ENCODE results near the gene RFXAP.
"Not testable (repeated sequence)": the region's sequence is repeated elsewhere in the genome, so short reads cannot be mapped to it uniquely, and the experiment has no call there.

DNA sequence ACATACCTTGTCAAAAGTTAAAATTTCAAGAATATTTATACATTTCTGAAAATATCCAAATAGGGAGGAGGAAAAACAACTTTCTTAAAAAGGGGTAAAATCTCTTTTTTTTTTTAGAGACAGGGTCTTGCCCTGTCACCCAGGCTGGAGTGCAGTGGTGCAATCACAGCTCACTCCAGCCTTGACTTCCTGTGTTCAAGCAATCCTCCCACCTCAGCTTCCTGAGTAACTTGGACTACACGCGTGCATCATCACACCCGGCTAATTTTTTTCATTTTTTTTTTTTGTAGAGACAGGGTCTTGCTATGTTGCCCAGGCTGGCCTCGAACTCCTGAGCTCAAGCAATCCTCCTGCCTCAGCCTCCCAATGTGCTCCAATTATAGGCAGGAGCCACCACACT, 32.8 kb upstream of the RFXAP start:
- TF ChIP-seq, protein P1, sequence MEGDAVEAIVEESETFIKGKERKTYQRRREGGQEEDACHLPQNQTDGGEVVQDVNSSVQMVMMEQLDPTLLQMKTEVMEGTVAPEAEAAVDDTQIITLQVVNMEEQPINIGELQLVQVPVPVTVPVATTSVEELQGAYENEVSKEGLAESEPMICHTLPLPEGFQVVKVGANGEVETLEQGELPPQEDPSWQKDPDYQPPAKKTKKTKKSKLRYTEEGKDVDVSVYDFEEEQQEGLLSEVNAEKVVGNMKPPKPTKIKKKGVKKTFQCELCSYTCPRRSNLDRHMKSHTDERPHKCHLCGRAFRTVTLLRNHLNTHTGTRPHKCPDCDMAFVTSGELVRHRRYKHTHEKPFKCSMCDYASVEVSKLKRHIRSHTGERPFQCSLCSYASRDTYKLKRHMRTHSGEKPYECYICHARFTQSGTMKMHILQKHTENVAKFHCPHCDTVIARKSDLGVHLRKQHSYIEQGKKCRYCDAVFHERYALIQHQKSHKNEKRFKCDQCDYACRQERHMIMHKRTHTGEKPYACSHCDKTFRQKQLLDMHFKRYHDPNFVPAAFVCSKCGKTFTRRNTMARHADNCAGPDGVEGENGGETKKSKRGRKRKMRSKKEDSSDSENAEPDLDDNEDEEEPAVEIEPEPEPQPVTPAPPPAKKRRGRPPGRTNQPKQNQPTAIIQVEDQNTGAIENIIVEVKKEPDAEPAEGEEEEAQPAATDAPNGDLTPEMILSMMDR (conservative IDR thresholded peaks at IDR 0.05; ENCODE audit: low read depth, low read length) = not testable (repeated sequence)
- TF ChIP-seq RCOR1 (IDR thresholded peaks at IDR 0.05; ENCODE audit: insufficient replicate concordance, low read length); MXI1 (IDR thresholded peaks at IDR 0.05; ENCODE audit: borderline replicate concordance, low read depth, low read length); CEBPB (IDR thresholded peaks at IDR 0.05; ENCODE audit: low read depth, low read length); POLR2A (IDR thresholded peaks at IDR 0.05; ENCODE audit: low read depth, low read length): not testable (repeated sequence)

Data from IMR-90 (cell line).